Measurements from ENCODE around the gene GNPTG.

The GNPTG gene

DNA sequence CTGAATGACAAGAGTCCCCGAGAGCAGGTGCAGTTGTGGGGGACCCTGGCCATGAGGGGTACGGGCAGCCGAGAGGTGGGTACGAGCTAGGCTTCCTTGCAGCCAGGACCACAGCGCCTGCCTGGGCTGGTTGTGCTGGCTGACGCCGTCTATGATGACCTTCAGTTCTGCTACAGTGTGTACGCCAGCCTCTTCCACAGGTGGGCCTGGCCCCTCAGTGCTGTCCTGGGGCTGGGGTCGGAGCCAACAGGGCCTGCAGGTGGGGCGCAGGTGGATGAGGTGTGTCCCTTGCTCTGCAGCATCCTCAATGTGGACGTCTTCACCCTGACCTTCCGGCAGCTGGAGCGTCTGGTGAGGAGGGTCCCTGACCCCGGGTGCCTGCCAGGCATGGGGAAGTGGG is 7.2 kb upstream of the GNPTG start:
- TF ChIP-seq, protein P1, sequence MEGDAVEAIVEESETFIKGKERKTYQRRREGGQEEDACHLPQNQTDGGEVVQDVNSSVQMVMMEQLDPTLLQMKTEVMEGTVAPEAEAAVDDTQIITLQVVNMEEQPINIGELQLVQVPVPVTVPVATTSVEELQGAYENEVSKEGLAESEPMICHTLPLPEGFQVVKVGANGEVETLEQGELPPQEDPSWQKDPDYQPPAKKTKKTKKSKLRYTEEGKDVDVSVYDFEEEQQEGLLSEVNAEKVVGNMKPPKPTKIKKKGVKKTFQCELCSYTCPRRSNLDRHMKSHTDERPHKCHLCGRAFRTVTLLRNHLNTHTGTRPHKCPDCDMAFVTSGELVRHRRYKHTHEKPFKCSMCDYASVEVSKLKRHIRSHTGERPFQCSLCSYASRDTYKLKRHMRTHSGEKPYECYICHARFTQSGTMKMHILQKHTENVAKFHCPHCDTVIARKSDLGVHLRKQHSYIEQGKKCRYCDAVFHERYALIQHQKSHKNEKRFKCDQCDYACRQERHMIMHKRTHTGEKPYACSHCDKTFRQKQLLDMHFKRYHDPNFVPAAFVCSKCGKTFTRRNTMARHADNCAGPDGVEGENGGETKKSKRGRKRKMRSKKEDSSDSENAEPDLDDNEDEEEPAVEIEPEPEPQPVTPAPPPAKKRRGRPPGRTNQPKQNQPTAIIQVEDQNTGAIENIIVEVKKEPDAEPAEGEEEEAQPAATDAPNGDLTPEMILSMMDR (IDR thresholded peaks at IDR 0.05) = no peak
- H3K27ac ChIP-seq = no peak overlapping the region
- no peak for DNase-seq (ENCODE audit: low spot score)
- no peak overlapping the region for H3K4me3 ChIP-seq

GRCh38 chr16:1345087-1345486 is 6.6 kb upstream of the GNPTG start:
- TF ChIP-seq, protein P1 (IDR thresholded peaks at IDR 0.05) = no peak
- no peak for DNase-seq (ENCODE audit: low spot score)
- Histone ChIP-seq H3K27ac (no peak overlapping the region), H3K4me3 (no peak overlapping the region)

DNA sequence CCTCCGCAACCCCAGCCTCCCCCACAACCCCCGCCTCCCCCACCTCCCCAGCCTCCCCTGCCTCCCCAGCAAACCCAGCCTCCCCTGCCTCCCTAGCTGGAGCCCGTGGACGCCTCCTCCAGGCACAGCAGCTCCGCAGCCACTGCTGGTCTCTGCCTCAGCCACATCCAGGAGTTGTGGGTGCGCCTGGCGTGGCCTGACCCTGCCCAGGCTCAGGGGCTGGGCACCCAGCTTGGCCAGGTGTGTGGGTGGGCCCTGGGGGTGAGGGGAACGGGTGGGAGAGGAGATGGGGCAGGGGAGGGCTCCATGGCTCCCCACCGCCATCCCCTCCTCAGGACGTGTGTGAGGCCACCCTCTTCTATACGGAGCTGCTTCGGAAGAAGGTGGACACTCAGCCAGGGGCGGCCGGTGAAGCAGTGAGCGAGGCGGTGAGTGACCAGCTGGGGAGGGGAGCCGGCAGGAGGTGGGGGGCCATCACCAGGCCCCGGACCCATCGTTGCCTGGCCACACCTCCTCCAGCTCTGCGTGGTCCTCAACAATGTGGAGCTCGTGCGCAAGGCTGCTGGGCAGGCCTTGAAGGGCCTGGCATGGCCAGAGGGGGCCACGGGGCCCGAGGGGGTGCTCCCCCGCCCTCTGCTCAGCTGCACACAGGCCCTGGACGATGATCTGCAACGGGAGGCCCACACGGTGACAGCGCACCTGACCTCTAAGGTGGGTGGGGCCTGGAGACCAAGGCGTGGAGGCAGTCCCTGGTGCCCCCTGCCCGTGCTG is 5.9 kb upstream of the GNPTG start:
- DNase-seq (ENCODE audit: low spot score) = no peak
- Histone ChIP-seq H3K4me3 (no peak overlapping the region), H3K27ac (no peak overlapping the region)
- TF ChIP-seq, protein P1 (IDR thresholded peaks at IDR 0.05) = no peak

DNA sequence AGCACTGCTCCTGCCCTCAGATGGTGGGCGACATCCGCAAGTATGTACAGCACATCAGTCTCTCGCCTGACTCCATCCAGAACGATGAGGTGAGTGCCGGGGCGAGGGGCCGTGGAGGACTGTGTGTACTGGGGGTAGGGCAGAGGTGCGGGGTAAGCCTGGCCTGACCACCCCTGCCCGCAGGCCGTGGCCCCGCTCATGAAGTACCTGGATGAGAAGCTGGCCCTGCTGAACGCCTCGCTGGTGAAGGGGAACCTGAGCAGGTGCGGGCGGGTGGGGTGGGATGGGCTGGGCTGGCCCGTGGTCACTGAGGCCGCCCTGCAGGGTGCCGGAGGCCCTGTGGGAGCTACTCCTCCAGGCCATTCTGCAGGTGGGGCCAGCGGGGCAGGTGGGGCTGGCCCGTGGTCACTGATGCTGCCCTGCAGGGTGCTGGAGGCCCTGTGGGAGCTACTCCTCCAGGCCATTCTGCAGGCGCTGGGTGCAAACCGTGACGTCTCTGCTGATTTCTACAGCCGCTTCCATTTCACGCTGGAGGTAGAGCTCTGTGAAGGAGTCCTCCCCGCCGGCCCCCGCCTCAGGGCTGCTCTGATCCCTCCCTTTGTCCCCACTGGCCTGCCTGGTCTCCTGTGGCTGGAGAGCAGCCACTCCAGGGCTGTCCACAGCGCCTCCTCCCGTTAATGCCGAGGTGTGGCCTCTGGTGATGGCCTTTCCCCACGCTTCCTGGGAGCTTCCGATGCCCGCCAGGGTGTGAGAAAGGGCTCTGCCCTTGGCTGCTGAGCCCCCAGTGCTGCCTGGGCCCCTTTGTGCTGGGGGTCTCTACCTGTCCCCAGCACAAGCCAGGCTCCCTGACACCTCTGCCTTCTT is 5.1 kb upstream of the GNPTG start:
- no peak overlapping the region for H3K27ac ChIP-seq
- H3K4me3 ChIP-seq = no peak overlapping the region
- DNase-seq (ENCODE audit: low spot score) = no peak
- TF ChIP-seq, protein P1 (IDR thresholded peaks at IDR 0.05) = no peak

DNA sequence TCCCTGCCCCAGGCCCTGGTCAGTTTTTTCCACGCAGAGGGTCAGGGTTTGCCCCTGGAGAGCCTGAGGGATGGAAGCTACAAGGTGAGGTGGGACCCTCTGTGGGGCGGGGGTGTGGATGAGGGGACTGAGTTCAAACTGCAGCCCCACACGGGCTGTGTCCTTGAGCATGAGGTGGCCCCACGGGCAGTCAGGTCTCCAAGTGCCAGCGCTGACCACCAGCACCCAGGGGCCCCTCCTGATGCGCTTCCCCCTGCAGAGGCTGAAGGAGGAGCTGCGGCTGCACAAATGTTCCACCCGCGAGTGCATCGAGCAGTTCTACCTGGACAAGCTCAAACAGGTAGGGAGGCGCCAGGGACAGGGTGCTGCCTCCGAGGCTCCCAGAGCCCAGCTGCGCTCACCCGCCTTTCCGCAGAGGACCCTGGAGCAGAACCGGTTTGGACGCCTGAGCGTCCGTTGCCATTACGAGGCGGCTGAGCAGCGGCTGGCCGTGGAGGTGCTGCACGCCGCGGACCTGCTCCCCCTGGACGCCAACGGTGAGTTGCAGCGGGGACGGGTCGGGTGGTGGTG is 4.4 kb upstream of the GNPTG start:
- no peak for DNase-seq (ENCODE audit: low spot score)
- no peak overlapping the region for H3K27ac ChIP-seq
- TF ChIP-seq, protein P1 (IDR thresholded peaks at IDR 0.05) = no peak
- no peak overlapping the region for H3K4me3 ChIP-seq

DNA sequence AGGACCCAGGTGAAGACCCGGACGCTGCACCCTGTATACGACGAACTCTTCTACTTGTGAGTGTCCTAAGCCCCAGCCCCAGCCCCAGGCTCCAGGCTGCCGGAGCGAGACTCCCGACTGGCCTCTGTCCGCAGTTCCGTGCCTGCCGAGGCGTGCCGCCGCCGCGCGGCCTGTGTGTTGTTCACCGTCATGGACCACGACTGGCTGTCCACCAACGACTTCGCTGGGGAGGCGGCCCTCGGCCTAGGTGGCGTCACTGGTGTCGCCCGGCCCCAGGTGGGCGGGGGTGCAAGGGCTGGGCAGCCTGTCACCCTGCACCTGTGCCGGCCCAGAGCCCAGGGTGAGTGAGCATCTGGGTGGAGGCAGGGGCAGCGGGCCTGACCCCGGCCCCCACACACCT is 3.8 kb upstream of the GNPTG start:
- TF ChIP-seq, protein P1 (IDR thresholded peaks at IDR 0.05) = no peak
- H3K4me3 ChIP-seq = no peak overlapping the region

More for the DNA sequence above, 3.8 kb upstream of the GNPTG start:
- no peak for DNase-seq (ENCODE audit: low spot score)
- H3K27ac ChIP-seq = no peak overlapping the region

Measured in coronary artery (tissue), 2 donors.